GM12892 (cell line): Measurements from ENCODE around the gene AP1G1.

Experiments used
- POLR2A ChIP-seq: IDR thresholded peaks from 2 replicates; pipeline ENCODE4 v1.6.1; 2011; ENCODE audit warnings: low read depth, low read length, control low read depth
- POLR2AphosphoS5 ChIP-seq: IDR thresholded peaks from 2 replicates; pipeline ENCODE4 v1.6.1; 2011; ENCODE audit warnings: low read depth, low read length, control low read depth
- TAF1 ChIP-seq: IDR thresholded peaks from 2 replicates; pipeline ENCODE4 v1.6.1; 2011; ENCODE audit warnings: low read depth, mild to moderate bottlenecking, control low read depth, low read length, borderline replicate concordance

- TF ChIP-seq POLR2A (no peak), TAF1 (no peak), POLR2AphosphoS5 (no peak)
Observed at GRCh38 chr16:71830359-71830758, 21.7 kb upstream of the AP1G1 start.
